ENCODE results near the gene CDC42BPB.

Gene CDC42BPB

DNA sequence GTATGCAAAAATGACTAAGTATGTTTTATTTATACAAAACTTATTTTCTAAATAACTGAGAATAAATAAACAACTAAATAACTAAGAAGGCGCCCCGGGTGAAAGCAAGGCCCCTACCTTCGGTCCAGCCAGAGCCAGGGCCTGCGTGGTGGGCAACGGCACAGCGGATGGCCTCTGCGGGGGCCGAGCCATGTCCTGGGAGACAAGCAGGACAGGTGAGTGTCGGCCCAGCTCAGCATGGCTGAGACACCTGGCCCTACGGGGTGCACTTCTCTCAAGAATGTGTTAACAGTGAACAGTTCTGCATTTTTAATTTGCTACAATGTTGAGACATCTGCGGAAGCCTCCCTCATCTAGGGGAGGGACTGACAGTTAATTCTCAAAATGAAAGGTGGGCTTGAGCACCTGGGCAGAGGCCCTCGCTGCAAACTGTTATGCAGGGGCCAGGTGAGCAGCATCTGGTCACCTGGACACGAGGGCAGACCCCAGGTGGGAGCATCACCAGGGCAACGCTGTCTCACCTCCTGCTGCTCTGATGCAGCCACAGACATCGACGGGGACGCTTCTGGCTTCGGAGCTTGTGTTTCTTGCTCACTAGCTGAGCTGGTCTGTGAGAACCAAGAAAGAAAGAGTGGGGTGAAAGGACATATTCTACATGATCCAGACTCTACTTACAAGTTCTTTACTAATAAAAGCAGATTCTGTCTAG is 103.1 kb downstream of the CDC42BPB start:
- H3K9ac ChIP-seq (ENCODE audit: low read length) = no peak overlapping the region
- H3K79me2 ChIP-seq (ENCODE audit: insufficient read depth, low read length) = no peaks in the 10 kb centered on the region
- H3K36me3 ChIP-seq (ENCODE audit: low read length) = no peaks in the 10 kb centered on the region
- H3F3A ChIP-seq (ENCODE audit: insufficient read depth) = 0 out of 2 replicates have a peak, but pooled peaks cover 2% of the 10 kb centered on the region
- no peak overlapping the region for H2AFZ ChIP-seq (ENCODE audit: low read depth, low read length, severe bottlenecking)
- TF ChIP-seq, protein P1, sequence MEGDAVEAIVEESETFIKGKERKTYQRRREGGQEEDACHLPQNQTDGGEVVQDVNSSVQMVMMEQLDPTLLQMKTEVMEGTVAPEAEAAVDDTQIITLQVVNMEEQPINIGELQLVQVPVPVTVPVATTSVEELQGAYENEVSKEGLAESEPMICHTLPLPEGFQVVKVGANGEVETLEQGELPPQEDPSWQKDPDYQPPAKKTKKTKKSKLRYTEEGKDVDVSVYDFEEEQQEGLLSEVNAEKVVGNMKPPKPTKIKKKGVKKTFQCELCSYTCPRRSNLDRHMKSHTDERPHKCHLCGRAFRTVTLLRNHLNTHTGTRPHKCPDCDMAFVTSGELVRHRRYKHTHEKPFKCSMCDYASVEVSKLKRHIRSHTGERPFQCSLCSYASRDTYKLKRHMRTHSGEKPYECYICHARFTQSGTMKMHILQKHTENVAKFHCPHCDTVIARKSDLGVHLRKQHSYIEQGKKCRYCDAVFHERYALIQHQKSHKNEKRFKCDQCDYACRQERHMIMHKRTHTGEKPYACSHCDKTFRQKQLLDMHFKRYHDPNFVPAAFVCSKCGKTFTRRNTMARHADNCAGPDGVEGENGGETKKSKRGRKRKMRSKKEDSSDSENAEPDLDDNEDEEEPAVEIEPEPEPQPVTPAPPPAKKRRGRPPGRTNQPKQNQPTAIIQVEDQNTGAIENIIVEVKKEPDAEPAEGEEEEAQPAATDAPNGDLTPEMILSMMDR (IDR thresholded peaks at IDR 0.05; ENCODE audit: insufficient read depth, low read length, poor library complexity, severe bottlenecking) = no peak
- no peak for TF ChIP-seq EZH2phosphoT487 (conservative IDR thresholded peaks at IDR 0.05; ENCODE audit: low read length)
- no peak overlapping the region for H3K4me2 ChIP-seq (ENCODE audit: low read depth, low read length, poor library complexity, severe bottlenecking)
- H3K9me3 ChIP-seq (ENCODE audit: insufficient read depth, low read length) = no peaks in the 10 kb centered on the region
- H3K27ac ChIP-seq (ENCODE audit: low read depth, low read length) = no peak overlapping the region
- no peaks in the 10 kb centered on the region for H3K9me2 ChIP-seq (replicated peaks; ENCODE audit: insufficient read depth, low read length)
- H3K4me3 ChIP-seq (ENCODE audit: insufficient read depth, low read length, poor library complexity, severe bottlenecking) = no peak overlapping the region
- H3K27me3 ChIP-seq (ENCODE audit: low read length) = no peaks in the 10 kb centered on the region
- no peaks in the 10 kb centered on the region for H4K20me1 ChIP-seq (ENCODE audit: low read depth, low read length)

DNA sequence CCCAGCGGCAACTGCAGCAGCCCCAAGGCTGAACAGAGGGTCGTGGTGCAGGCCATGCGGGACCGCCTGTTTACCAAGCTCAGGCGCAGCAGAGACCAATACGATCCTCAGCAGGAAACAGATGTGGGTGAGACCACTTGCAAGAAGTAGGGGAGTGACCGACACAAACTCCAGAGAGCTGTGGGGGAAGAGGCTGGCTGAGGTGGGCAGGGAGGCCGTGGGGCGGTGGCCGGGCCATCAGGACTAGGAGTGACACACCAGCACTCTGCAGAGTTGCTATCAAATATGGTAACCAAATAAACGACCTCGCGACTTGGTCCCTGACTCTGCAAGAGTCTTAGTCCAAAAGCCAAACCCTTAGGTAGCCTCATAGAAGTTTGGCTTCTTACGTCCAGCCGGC is 104.2 kb downstream of the CDC42BPB start:
- Histone ChIP-seq H3K79me2 (ENCODE audit: insufficient read depth, low read length) (no peaks in the 10 kb centered on the region), H3K27ac (ENCODE audit: low read depth, low read length) (no peak overlapping the region), H3K9me2 (replicated peaks; ENCODE audit: insufficient read depth, low read length) (no peaks in the 10 kb centered on the region), H4K20me1 (ENCODE audit: low read depth, low read length) (no peaks in the 10 kb centered on the region), H3F3A (ENCODE audit: insufficient read depth) (0 out of 2 replicates have a peak, but pooled peaks cover 4% of the 10 kb centered on the region), H3K9me3 (ENCODE audit: insufficient read depth, low read length) (no peaks in the 10 kb centered on the region), H3K4me2 (ENCODE audit: low read depth, low read length, poor library complexity, severe bottlenecking) (no peak overlapping the region), H3K27me3 (ENCODE audit: low read length) (no peaks in the 10 kb centered on the region), H3K36me3 (ENCODE audit: low read length) (no peaks in the 10 kb centered on the region), H2AFZ (ENCODE audit: low read depth, low read length, severe bottlenecking) (no peak overlapping the region), H3K4me3 (ENCODE audit: insufficient read depth, low read length, poor library complexity, severe bottlenecking) (no peak overlapping the region), H3K9ac (ENCODE audit: low read length) (no peak overlapping the region)
- TF ChIP-seq EZH2phosphoT487 (conservative IDR thresholded peaks at IDR 0.05; ENCODE audit: low read length) = no peak
- TF ChIP-seq, protein P1 (IDR thresholded peaks at IDR 0.05; ENCODE audit: insufficient read depth, low read length, poor library complexity, severe bottlenecking) = no peak

DNA sequence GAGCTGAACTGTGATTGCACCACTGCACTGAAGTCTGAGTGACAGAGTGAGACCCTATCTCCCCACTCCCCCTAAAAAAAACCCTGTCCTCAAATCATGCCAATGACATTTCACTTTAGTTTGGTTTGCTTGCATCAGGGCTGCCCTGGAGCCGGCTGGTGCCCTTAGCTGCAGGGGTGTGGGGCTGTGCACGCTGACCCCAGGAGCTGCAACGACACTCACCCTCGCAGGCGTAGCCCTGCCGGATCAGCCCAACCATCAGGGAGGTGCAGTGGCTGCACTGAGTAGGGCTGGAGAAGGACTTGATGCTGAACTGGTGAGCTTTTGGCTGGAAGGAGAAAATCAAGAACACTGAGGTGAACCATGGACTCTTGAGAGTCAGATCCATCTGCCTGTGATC is 105.1 kb downstream of the CDC42BPB start:
- TF ChIP-seq, protein P1 (IDR thresholded peaks at IDR 0.05; ENCODE audit: insufficient read depth, low read length, poor library complexity, severe bottlenecking) = no peak
- TF ChIP-seq EZH2phosphoT487 (conservative IDR thresholded peaks at IDR 0.05; ENCODE audit: low read length) = no peak
- no peaks in the 10 kb centered on the region for H3K9me2 ChIP-seq (replicated peaks; ENCODE audit: insufficient read depth, low read length)
- no peak overlapping the region for H3K9ac ChIP-seq (ENCODE audit: low read length)
- H3K4me2 ChIP-seq (ENCODE audit: low read depth, low read length, poor library complexity, severe bottlenecking) = no peak overlapping the region
- H3K27me3 ChIP-seq (ENCODE audit: low read length) = no peaks in the 10 kb centered on the region
- no peaks in the 10 kb centered on the region for H4K20me1 ChIP-seq (ENCODE audit: low read depth, low read length)
- no peaks in the 10 kb centered on the region for H3K79me2 ChIP-seq (ENCODE audit: insufficient read depth, low read length)
- H3K9me3 ChIP-seq (ENCODE audit: insufficient read depth, low read length) = no peaks in the 10 kb centered on the region
- no peak overlapping the region for H2AFZ ChIP-seq (ENCODE audit: low read depth, low read length, severe bottlenecking)
- no peak overlapping the region for H3K4me3 ChIP-seq (ENCODE audit: insufficient read depth, low read length, poor library complexity, severe bottlenecking)
- H3K36me3 ChIP-seq (ENCODE audit: low read length) = no peaks in the 10 kb centered on the region
- no peak overlapping the region for H3K27ac ChIP-seq (ENCODE audit: low read depth, low read length)
- H3F3A ChIP-seq (ENCODE audit: insufficient read depth) = 0 out of 2 replicates have a peak, but pooled peaks cover 4% of the 10 kb centered on the region

Measured in SU-DHL-6 (cell line).